ENCODE measurements around the gene FBXO30. TPM values are rescaled to one million over a fixed set of nuclear protein-coding genes. Genes with fewer than 3 reads are reported as not detected.

FBXO30 gene
- total RNA-seq, 1 experiment from 2014 or later: 10.6 TPM

DNA sequence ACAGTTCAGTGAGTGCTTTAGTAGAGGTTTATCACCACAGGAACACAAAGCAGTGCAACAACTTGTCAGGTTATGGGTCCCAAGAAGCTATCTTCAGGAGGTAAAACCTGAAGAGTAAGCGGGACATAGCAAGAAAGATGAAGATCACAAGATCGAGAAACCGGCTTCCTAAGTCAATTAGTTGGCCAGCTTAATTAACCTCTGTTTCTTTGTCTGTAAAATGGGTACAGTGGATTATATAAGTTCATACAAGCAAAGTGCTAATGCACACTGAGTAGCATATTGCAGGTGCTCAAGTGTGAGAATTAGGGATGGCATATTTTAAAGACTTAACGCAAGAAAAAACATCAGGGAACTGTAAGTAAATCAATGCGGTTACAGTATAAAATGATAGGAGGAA, 12.5 kb downstream of the FBXO30 start:
- BruUV-seq (replicated peaks): no TSS peak
- peaks cover 51% of the 10 kb centered on the region for H3K36me3 Mint-ChIP-seq (ENCODE audit: insufficient read depth, unreplicated experiment)
- POLR2A ChIA-PET: interaction anchor here (1.0 to 3.1 kb wide), 4 partner anchors 9 to 66 kb away, joined by 3 to 12 read pairs (median 6); partner anchors contain the start of genes EPM2A and FBXO30
- H3K27me3 Mint-ChIP-seq (ENCODE audit: insufficient read depth, unreplicated experiment): no peaks in the 10 kb centered on the region
- H3K9me3 Mint-ChIP-seq (ENCODE audit: unreplicated experiment): no peaks in the 10 kb centered on the region
- intact Hi-C loops (cut with micrococcal nuclease): no loop called here
- DNase-seq (ENCODE audit: unreplicated experiment): no peak
- CTCF ChIA-PET: interaction anchor here (0.6 kb wide), 1 partner anchor 875 kb away, joined by 3 read pairs; no protein-coding TSS in a partner anchor
- H3K27ac Mint-ChIP-seq (ENCODE audit: low read depth, unreplicated experiment): no peak overlapping the region
- H3K4me3 Mint-ChIP-seq (ENCODE audit: unreplicated experiment): no peak overlapping the region
- no peaks in the 10 kb centered on the region for H3K4me1 Mint-ChIP-seq (ENCODE audit: insufficient read depth, unreplicated experiment)
- TF ChIP-seq, protein P1, sequence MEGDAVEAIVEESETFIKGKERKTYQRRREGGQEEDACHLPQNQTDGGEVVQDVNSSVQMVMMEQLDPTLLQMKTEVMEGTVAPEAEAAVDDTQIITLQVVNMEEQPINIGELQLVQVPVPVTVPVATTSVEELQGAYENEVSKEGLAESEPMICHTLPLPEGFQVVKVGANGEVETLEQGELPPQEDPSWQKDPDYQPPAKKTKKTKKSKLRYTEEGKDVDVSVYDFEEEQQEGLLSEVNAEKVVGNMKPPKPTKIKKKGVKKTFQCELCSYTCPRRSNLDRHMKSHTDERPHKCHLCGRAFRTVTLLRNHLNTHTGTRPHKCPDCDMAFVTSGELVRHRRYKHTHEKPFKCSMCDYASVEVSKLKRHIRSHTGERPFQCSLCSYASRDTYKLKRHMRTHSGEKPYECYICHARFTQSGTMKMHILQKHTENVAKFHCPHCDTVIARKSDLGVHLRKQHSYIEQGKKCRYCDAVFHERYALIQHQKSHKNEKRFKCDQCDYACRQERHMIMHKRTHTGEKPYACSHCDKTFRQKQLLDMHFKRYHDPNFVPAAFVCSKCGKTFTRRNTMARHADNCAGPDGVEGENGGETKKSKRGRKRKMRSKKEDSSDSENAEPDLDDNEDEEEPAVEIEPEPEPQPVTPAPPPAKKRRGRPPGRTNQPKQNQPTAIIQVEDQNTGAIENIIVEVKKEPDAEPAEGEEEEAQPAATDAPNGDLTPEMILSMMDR (IDR thresholded peaks at IDR 0.05; ENCODE audit: unreplicated experiment): no peak

DNA sequence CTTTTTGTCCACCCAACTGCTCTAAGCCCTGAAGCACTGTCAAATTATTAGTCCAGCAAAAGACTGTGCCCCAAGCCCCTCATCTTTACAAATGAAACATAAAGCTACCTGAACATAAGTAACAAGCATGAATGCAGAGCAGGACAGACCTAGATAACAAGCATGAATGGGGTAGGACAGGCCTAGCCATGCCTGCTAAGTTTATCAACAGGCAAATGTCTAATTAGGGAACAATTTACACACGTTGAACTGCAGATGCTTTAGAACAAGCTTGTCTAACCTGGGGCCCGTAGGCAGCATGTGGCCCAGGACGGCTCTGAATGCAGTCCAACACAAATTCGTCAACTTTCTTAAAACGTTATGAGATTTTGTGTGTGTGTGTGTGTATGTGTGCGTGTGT, 13.6 kb downstream of the FBXO30 start:
- CTCF ChIA-PET: interaction anchor here (0.7 kb wide), 1 partner anchor 11 kb away, joined by 3 read pairs; no protein-coding TSS in a partner anchor
- Mint-ChIP-seq H3K9me3 (ENCODE audit: unreplicated experiment) (no peaks in the 10 kb centered on the region), H3K27me3 (ENCODE audit: insufficient read depth, unreplicated experiment) (no peaks in the 10 kb centered on the region), H3K4me3 (ENCODE audit: unreplicated experiment) (no peak overlapping the region), H3K4me1 (ENCODE audit: insufficient read depth, unreplicated experiment) (no peaks in the 10 kb centered on the region), H3K36me3 (ENCODE audit: insufficient read depth, unreplicated experiment) (peaks cover 50% of the 10 kb centered on the region), H3K27ac (ENCODE audit: low read depth, unreplicated experiment) (peak overlapping the region; percentile 35)
- TF ChIP-seq, protein P1 (IDR thresholded peaks at IDR 0.05; ENCODE audit: unreplicated experiment): no peak
- POLR2A ChIA-PET: interaction anchor here (0.6 to 3.1 kb wide), 3 partner anchors 32 to 65 kb away, joined by 3 to 12 read pairs (median 4); partner anchors contain the start of gene EPM2A
- intact Hi-C loops (cut with micrococcal nuclease): no loop called here
- no peak for DNase-seq (ENCODE audit: unreplicated experiment)
- BruUV-seq (replicated peaks): no TSS peak

DNA sequence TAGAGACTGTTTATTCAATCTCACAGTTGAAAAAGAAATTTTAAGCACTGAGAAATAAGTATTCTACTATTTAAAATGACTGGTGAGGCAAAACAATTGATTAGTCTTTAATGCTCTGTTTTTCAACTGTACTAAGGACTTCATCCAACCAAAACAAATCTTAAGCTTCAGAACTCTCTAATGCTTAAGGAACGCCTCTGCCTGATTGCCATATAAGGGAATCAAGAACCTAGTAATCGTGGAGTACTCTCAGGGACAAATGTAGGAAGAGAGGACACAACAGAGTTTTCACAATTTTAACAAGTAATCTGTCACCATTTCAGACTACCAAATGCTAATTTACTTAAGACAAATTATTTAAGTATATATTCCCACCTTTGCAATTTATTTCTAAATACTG, 16.1 kb downstream of the FBXO30 start:
- Mint-ChIP-seq H3K27ac (ENCODE audit: low read depth, unreplicated experiment) (no peak overlapping the region), H3K9me3 (ENCODE audit: unreplicated experiment) (no peaks in the 10 kb centered on the region), H3K36me3 (ENCODE audit: insufficient read depth, unreplicated experiment) (peaks cover 43% of the 10 kb centered on the region), H3K27me3 (ENCODE audit: insufficient read depth, unreplicated experiment) (no peaks in the 10 kb centered on the region), H3K4me3 (ENCODE audit: unreplicated experiment) (no peak overlapping the region), H3K4me1 (ENCODE audit: insufficient read depth, unreplicated experiment) (no peaks in the 10 kb centered on the region)
- intact Hi-C loops (cut with micrococcal nuclease): no loop called here
- no TSS peak for BruUV-seq (replicated peaks)
- no peak for DNase-seq (ENCODE audit: unreplicated experiment)
- CTCF ChIA-PET: no interaction called here
- POLR2A ChIA-PET: no interaction called here
- TF ChIP-seq, protein P1 (IDR thresholded peaks at IDR 0.05; ENCODE audit: unreplicated experiment): no peak

DNA sequence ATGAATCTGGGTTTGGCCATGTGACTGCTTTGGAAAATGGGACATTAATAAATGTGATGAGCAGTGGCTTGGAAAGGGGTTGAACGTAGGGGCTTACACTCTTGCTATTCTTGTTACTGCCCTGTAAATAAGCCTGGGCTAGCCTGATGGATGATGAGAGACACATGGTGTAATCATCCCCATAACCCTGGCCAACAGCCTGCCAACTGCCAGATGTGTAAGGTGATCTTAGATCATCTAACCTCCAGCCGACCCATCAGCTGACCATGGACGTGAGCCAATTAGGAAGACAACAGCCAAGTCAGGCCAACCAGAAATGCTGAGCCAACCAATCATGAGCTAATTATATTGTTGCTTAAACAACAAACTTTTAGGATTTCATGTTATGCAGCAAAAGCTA, 25.2 kb downstream of the FBXO30 start:
- Mint-ChIP-seq H3K27me3 (ENCODE audit: insufficient read depth, unreplicated experiment) (no peaks in the 10 kb centered on the region), H3K27ac (ENCODE audit: low read depth, unreplicated experiment) (no peak overlapping the region), H3K4me1 (ENCODE audit: insufficient read depth, unreplicated experiment) (no peaks in the 10 kb centered on the region), H3K4me3 (ENCODE audit: unreplicated experiment) (no peak overlapping the region), H3K9me3 (ENCODE audit: unreplicated experiment) (peaks cover 16% of the 10 kb centered on the region), H3K36me3 (ENCODE audit: insufficient read depth, unreplicated experiment) (peaks cover 8% of the 10 kb centered on the region)
- CTCF ChIA-PET: interaction anchor here (0.6 kb wide), 1 partner anchor 36 kb away, joined by 3 read pairs; no protein-coding TSS in a partner anchor
- no TSS peak for BruUV-seq (replicated peaks)
- DNase-seq (ENCODE audit: unreplicated experiment): no peak
- intact Hi-C loops (cut with micrococcal nuclease): no loop called here
- TF ChIP-seq, protein P1 (IDR thresholded peaks at IDR 0.05; ENCODE audit: unreplicated experiment): no peak
- POLR2A ChIA-PET: interaction anchor here (0.9 to 1.7 kb wide), 2 partner anchors 23 to 32 kb away, joined by 3 to 4 read pairs; no protein-coding TSS in a partner anchor
